Endothelial cell of umbilical vein (primary cell): ENCODE measurements around the gene HSPA14. TPM values are rescaled to one million over a fixed set of nuclear protein-coding genes. Genes with fewer than 3 reads are reported as not detected.

ENCODE experiments used
- BruUV-seq: library from RNA; stranded (reverse); fragments of 400-500 nt; replicated peaks from 2 replicates; lab custom pipeline; 2021; lab: Mats Ljungman, UMichigan
- CTCF ChIA-PET: fragments of 300-600, 350-600 bp; sonication (Branson Sonifier 250); formaldehyde crosslinking; loops from one replicate; lab custom pipeline; 2021; ENCODE audit warnings: antibody characterized with exemption, inconsistent platforms; lab: Charles Lee
- POLR2A ChIA-PET: fragments of 300-600, 350-600 bp; sonication (Branson Sonifier 250); formaldehyde crosslinking; loops from one replicate; lab custom pipeline; 2021; ENCODE audit warnings: antibody characterized with exemption, inconsistent platforms; lab: Charles Lee
- DNase-seq: peaks from one replicate; pipeline ENCODE4 v3.0.0-alpha.2; 2011; ENCODE audit warnings: low read depth, low spot score
- FAIRE-seq: peaks from 2 replicates; lab custom pipeline; 2011; peaks lifted over from hg19 to GRCh38; lab: Jason Lieb, UNC
- H2AFZ ChIP-seq: 2 replicates; pipeline ENCODE4 v1.6.0; 2012; ENCODE audit warnings: low read depth, low read length, control low read depth, inconsistent platforms
- H3K27ac ChIP-seq: 2 replicates; pipeline ENCODE4 v1.5.1; 2011; ENCODE audit warnings: low read depth, mild to moderate bottlenecking, control low read depth, low read length, moderate library complexity; ENCODE audit not compliant: insufficient read depth
- H3K27me3 ChIP-seq, 2 experiments: 2 replicates each; pipeline versions ENCODE4 v1.6.0 to v1.6.1; 2011; ENCODE audit warnings: low read length in 2 of 2, mixed read lengths in 1 of 2; ENCODE audit not compliant: control insufficient read depth in 2 of 2, insufficient read depth in 2 of 2
- H3K36me3 ChIP-seq, 2 experiments: 2 replicates in 1 of 2; 3 replicates in 1 of 2; pipeline ENCODE4 v1.5.1; 2011; ENCODE audit warnings: low read length in 2 of 2, mild to moderate bottlenecking in 1 of 2, moderate library complexity in 1 of 2; ENCODE audit not compliant: control insufficient read depth in 2 of 2, insufficient read depth in 2 of 2; ENCODE audit errors: extremely low read depth in 1 of 2
- H3K4me1 ChIP-seq: 3 replicates; pipeline ENCODE4 v1.5.1; 2011; ENCODE audit warnings: mild to moderate bottlenecking, low read length; ENCODE audit not compliant: control insufficient read depth, insufficient read depth; ENCODE audit errors: extremely low read depth
- H3K4me2 ChIP-seq: 2 replicates; pipeline ENCODE4 v1.6.1; 2011; ENCODE audit warnings: low read length, control low read depth, mixed read lengths; ENCODE audit not compliant: insufficient read depth
- H3K4me3 ChIP-seq, 3 experiments: fragments of 200-600 bp in 1 of 3; sonication (generic), shearing (Covaris generic) in 1 of 3; replicated peaks in 1 of 3; 2 replicates each; pipeline ENCODE4 v1.5.1; 2011 to 2016; ENCODE audit warnings: control low read depth in 3 of 3, low read length in 3 of 3, mild to moderate bottlenecking in 2 of 3, inconsistent platforms in 1 of 3, low read depth in 1 of 3, moderate library complexity in 1 of 3; ENCODE audit not compliant: insufficient read depth in 1 of 3
- H3K79me2 ChIP-seq: 2 replicates; pipeline ENCODE4 v1.6.0; 2012; ENCODE audit warnings: low read length, inconsistent platforms; ENCODE audit not compliant: control insufficient read depth, insufficient read depth
- H3K9ac ChIP-seq: replicated peaks from 2 replicates; pipeline ENCODE3; 2011; ENCODE audit warnings: low read length, control low read depth; ENCODE audit not compliant: insufficient read depth; ENCODE audit errors: extremely low read depth
- H3K9me1 ChIP-seq: replicated peaks from 3 replicates; pipeline ENCODE4 v1.6.0; 2011; ENCODE audit warnings: mild to moderate bottlenecking, low read length; ENCODE audit not compliant: control insufficient read depth, insufficient read depth; ENCODE audit errors: extremely low read depth
- H3K9me3 ChIP-seq: replicated peaks from 2 replicates; pipeline ENCODE4 v1.5.1; 2012; ENCODE audit warnings: low read length, inconsistent platforms; ENCODE audit not compliant: control insufficient read depth, insufficient read depth
- H4K20me1 ChIP-seq: replicated peaks from 2 replicates; pipeline ENCODE3; 2011; ENCODE audit warnings: mild to moderate bottlenecking, low read length; ENCODE audit not compliant: control insufficient read depth, insufficient read depth; ENCODE audit errors: extremely low read depth
- CTCF ChIP-seq, 2 donors: IDR thresholded peaks; 1 replicate in 1 of 2; 2 replicates in 1 of 2; pipeline ENCODE4 v1.5.1; 2011; ENCODE audit warnings: low read length in 2 of 2, mild to moderate bottlenecking in 2 of 2, moderate library complexity in 2 of 2, control low read depth in 1 of 2, inconsistent platforms in 1 of 2, low read depth in 1 of 2; ENCODE audit not compliant: insufficient read depth in 1 of 2; ENCODE audit errors: extremely low read depth in 1 of 2
- EZH2 ChIP-seq: IDR thresholded peaks from 2 replicates; pipeline ENCODE4 v1.6.1; 2012; ENCODE audit warnings: borderline replicate concordance, low read depth, mild to moderate bottlenecking, moderate library complexity, low read length, inconsistent platforms; ENCODE audit not compliant: severe bottlenecking
- FOS ChIP-seq: IDR thresholded peaks from 2 replicates; pipeline ENCODE4 v1.6.1; 2011; ENCODE audit warnings: mild to moderate bottlenecking, low read length, moderate library complexity, borderline replicate concordance; ENCODE audit not compliant: insufficient read depth
- GATA2 ChIP-seq: IDR thresholded peaks from 2 replicates; pipeline ENCODE4 v1.7.0; 2011; ENCODE audit warnings: low read depth, mild to moderate bottlenecking, moderate library complexity, mixed read lengths, low read length; ENCODE audit not compliant: insufficient read length, insufficient read depth
- JUN ChIP-seq: IDR thresholded peaks from 2 replicates; pipeline ENCODE4 v1.6.1; 2011; ENCODE audit warnings: borderline replicate concordance, low read depth; ENCODE audit not compliant: insufficient read length, insufficient read depth
- MAX ChIP-seq: IDR thresholded peaks from 2 replicates; pipeline ENCODE4 v1.6.1; 2011; ENCODE audit not compliant: insufficient read depth, insufficient read length
- MYC ChIP-seq: IDR thresholded peaks from one replicate; pipeline ENCODE4 v1.6.1; 2011; ENCODE audit warnings: mild to moderate bottlenecking, low read depth, low read length
- POLR2A ChIP-seq: IDR thresholded peaks from 2 replicates; pipeline ENCODE4 v1.6.1; 2012; ENCODE audit warnings: low read depth, mild to moderate bottlenecking, control low read depth, low read length
- POLR2AphosphoS5 ChIP-seq: IDR thresholded peaks from 2 replicates; pipeline ENCODE4 v1.6.1; 2012; ENCODE audit warnings: low read depth, mild to moderate bottlenecking, control low read depth, low read length, moderate library complexity; ENCODE audit not compliant: insufficient read depth
- dilution Hi-C: fragments of 300-500 bp; cut with MboI; formaldehyde crosslinking; loops from one replicate; pipeline ENCODE4 v1.15.0; 2019; ENCODE audit warnings: low sequenced_read_pairs; ENCODE audit not compliant: extremely low pct_ligation_motif_present
- intact Hi-C: fragments of 100-400 bp; cut with micrococcal nuclease; formaldehyde crosslinking; loops from one replicate; pipeline ENCODE4 v1.10.0; 2022
- polyA plus RNA-seq, 4 experiments: library from polyadenylated mRNA; depleted of rRNA in 3 of 4; stranded (reverse) in 3 of 4; unstranded in 1 of 4; fragments of >200 nt; gene quantifications; 2 replicates each; pipeline versions ENCODE4 v1.2.1 to v1.2.3, GENCODE V29; 2011 to 2012; ENCODE audit warnings: missing spikeins in 1 of 4
- total RNA-seq: library from RNA; stranded (reverse); gene quantifications from 2 replicates; pipeline ENCODE4 v1.2.3, GENCODE V29; 2021

Gene HSPA14
- total and polyA plus RNA-seq, 2 donors (not counting 3 experiments of a cell fraction or from before 2014, with no cell fraction given), result 7.6 to 15.7 TPM

GRCh38 chr10:14879928-14880193 lies 41.8 kb downstream of the HSPA14 start:
- H3K27ac ChIP-seq, result peak overlapping the region; percentile 69
- no peak overlapping the region for H2AFZ ChIP-seq
- FAIRE-seq, result no peak
- H3K79me2 ChIP-seq, result peaks cover 68% of the 10 kb centered on the region
- POLR2A ChIA-PET, result no interaction called here
- H3K9me1 ChIP-seq, result no peaks in the 10 kb centered on the region
- CTCF ChIA-PET, result interaction anchor here (2.1 to 2.7 kb wide), 2 partner anchors 42 to 74 kb away, joined by 10 to 16 read pairs; partner anchors contain the start of genes CDNF, DCLRE1C, HSPA14 and MSANTD7
- BruUV-seq, result no TSS peak
- peak; percentile 26 for DNase-seq
- peak overlapping the region; percentile 88 to 97 (median 90) for H3K4me3 ChIP-seq
- H3K4me2 ChIP-seq, result peak overlapping the region; percentile 93
- no peaks in the 10 kb centered on the region for H3K9me3 ChIP-seq
- H3K36me3 ChIP-seq, result no peaks in the 10 kb centered on the region
- dilution Hi-C loops (no loop called here), intact Hi-C loops (loop anchor here (2.0 to 10.0 kb wide), 3 partner anchors 79 to 205 kb away; partner anchors contain the start of genes ACBD7 and MEIG1)
- H3K4me1 ChIP-seq, result peaks cover 20% of the 10 kb centered on the region
- H3K27me3 ChIP-seq, result no peaks in the 10 kb centered on the region
- H3K9ac ChIP-seq, result peak overlapping the region; percentile 77
- TF ChIP-seq JUN (no peak), CTCF (IDR thresholded peaks at IDR 0.05; ENCODE audit: extremely low read depth in 1 of 2, insufficient read depth in 1 of 2, low read depth in 1 of 2, low read length in 2 of 2) (no peak), EZH2 (no peak), MYC (no peak), GATA2 (no peak), MAX (no peak), POLR2A (no peak), FOS (no peak), POLR2AphosphoS5 (no peak)
- H4K20me1 ChIP-seq, result no peaks in the 10 kb centered on the region
